H1 (cell line): ENCODE measurements around the gene RHOBTB1. TPM values are rescaled to one million over a fixed set of nuclear protein-coding genes. Genes with fewer than 3 reads are reported as not detected.

ENCODE experiments used
- BACH1 ChIP-seq: IDR thresholded peaks from 2 replicates; pipeline ENCODE4 v1.6.1; 2012; ENCODE audit warnings: low read length, improper control_type of control experiment
- CEBPB ChIP-seq: IDR thresholded peaks from 2 replicates; pipeline ENCODE4 v1.6.1; 2012; ENCODE audit warnings: low read depth, low read length
- EZH2 ChIP-seq: fragments of 200-600 bp; sonication (generic); IDR thresholded peaks from 2 replicates; pipeline ENCODE4 v1.7.1; 2012; ENCODE audit warnings: low read depth, mild to moderate bottlenecking, moderate library complexity, low read length, inconsistent platforms; ENCODE audit not compliant: severe bottlenecking
- GABPA ChIP-seq: IDR thresholded peaks from 2 replicates; pipeline ENCODE4 v1.6.1; 2011; ENCODE audit warnings: mild to moderate bottlenecking, low read length, moderate library complexity, borderline replicate concordance; ENCODE audit not compliant: insufficient read depth
- KDM4A ChIP-seq: IDR thresholded peaks from one replicate; pipeline ENCODE4 v1.7.1; 2012; ENCODE audit warnings: low read depth, mild to moderate bottlenecking, moderate library complexity, low read length, inconsistent platforms; ENCODE audit not compliant: severe bottlenecking
- PHF8 ChIP-seq: fragments of 200-600 bp; sonication (generic); conservative IDR thresholded peaks from 2 replicates; pipeline ENCODE4 v1.7.1; 2012; ENCODE audit warnings: low read depth, mild to moderate bottlenecking, inconsistent platforms, low read length, moderate library complexity
- POLR2A ChIP-seq, 2 experiments: IDR thresholded peaks; 1 replicate in 1 of 2; 2 replicates in 1 of 2; pipeline ENCODE4 v1.6.1; 2011; ENCODE audit warnings: low read depth in 2 of 2, low read length in 2 of 2, mild to moderate bottlenecking in 2 of 2; ENCODE audit errors: control extremely low read depth in 1 of 2
- SIN3A ChIP-seq, 2 experiments: IDR thresholded peaks in 1 of 2; conservative IDR thresholded peaks in 1 of 2; 2 replicates each; pipeline ENCODE4 v1.6.1; 2011 to 2012; ENCODE audit warnings: low read length in 2 of 2, improper control_type of control experiment in 1 of 2, low read depth in 1 of 2, mild to moderate bottlenecking in 1 of 2
- TAF1 ChIP-seq: IDR thresholded peaks from 2 replicates; pipeline ENCODE4 v1.6.1; 2011; ENCODE audit warnings: mild to moderate bottlenecking, low read depth, low read length
- polyA plus RNA-seq, 7 experiments: library from polyadenylated mRNA; depleted of rRNA in 3 of 7; stranded (reverse) in 5 of 7; unstranded in 2 of 7; fragments of >200 nt in 5 of 7; fragments of 200-250 nt in 2 of 7; gene quantifications; 1 replicate in 5 of 7; 2 replicates in 1 of 7; 4 replicates in 1 of 7; pipeline versions ENCODE4 v1.2.1 to v1.2.3, GENCODE V29; 2011 to 2013; ENCODE audit warnings: missing spikeins in 2 of 7, mixed read lengths in 2 of 7
- total RNA-seq: library from RNA; stranded (reverse); fragmentation: NEBNext Ultra II Directional; extraction: Animal tissue kit (Norgen Biotek cat#: 25700); gene quantifications from 2 replicates; pipeline ENCODE4 v1.2.1, GENCODE V29; 2021
- TF ChIP-seq, protein P1 (sequence below): IDR thresholded peaks from 2 replicates; pipeline ENCODE4 v1.6.1; 2012; ENCODE audit warnings: inconsistent platforms
- TF ChIP-seq, protein P2 (sequence below): IDR thresholded peaks from 2 replicates; pipeline ENCODE4 v1.6.1; 2012; ENCODE audit warnings: inconsistent platforms

The RHOBTB1 gene
- total and polyA plus RNA-seq, 2 of the 8 experiments (the other 6 are each of a cell fraction or from before 2014, with no cell fraction given): 6.1 to 7.4 TPM

DNA sequence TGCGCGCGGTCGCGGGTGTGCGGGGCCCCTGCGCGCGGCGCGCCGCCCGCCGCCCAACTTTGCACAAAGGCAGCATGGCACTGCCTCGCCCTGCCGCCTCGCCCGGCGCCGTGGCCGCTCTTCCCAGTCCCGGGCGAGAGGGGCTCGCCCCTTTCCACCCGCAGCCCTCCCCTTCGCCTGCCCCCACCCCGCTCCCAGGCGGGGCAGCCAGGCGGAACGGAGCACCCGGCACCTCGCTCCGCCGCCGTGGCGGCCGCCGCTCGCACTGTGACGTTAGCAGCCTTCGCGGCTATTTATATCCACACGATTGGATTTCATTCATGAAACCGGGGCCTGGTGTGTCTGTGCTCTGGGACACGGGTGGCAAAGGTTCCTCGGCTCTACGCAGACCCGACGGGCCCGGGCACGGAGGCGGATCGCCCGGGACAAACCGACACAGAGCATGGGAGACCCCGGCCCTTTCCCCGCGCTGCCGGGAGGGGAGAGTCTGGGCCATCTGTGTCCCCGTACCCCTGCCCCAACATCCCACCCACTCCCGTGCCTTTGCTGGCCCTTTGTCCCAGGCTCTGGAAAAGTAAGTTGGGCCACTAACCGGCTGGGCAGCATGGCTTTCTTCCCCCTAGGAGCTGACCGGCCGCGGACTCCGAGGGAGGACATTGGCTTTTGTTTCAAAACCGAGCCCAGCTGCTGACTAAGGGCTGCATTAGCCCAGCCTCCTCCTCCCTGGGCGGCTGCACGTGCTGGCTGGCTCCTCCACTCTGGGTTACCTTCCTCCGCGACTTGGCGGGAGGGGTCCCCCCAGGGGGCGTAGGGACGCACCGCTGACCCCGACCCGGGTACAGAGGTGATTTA lies at the start of gene RHOBTB1 (continued):
- TF ChIP-seq, protein P1, sequence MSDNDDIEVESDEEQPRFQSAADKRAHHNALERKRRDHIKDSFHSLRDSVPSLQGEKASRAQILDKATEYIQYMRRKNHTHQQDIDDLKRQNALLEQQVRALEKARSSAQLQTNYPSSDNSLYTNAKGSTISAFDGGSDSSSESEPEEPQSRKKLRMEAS: peak; percentile 96
- TF ChIP-seq BACH1: no peak
- TF ChIP-seq POLR2A (IDR thresholded peaks at IDR 0.05; ENCODE audit: control extremely low read depth in 1 of 2, low read depth in 2 of 2, low read length in 2 of 2): peak; percentile 47 to 62; a peak in 2 of 3 replicates
- peak; percentile 31 for TF ChIP-seq KDM4A
- peak; percentile 74 for TF ChIP-seq PHF8
- TF ChIP-seq, protein P2, sequence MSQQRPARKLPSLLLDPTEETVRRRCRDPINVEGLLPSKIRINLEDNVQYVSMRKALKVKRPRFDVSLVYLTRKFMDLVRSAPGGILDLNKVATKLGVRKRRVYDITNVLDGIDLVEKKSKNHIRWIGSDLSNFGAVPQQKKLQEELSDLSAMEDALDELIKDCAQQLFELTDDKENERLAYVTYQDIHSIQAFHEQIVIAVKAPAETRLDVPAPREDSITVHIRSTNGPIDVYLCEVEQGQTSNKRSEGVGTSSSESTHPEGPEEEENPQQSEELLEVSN: peak; percentile 83
- TF ChIP-seq EZH2: peak; percentile 23
- no peak for TF ChIP-seq GABPA
- peak; percentile 67 for TF ChIP-seq TAF1
- no peak for TF ChIP-seq CEBPB
- 0 out of 4 replicates have a peak, but pooled peaks of 1 of the 2 experiments have one; percentile 3 for TF ChIP-seq SIN3A (conservative IDR thresholded peaks at IDR 0.05 in 1 of 2, IDR thresholded peaks at IDR 0.05 in 1 of 2; ENCODE audit: low read depth in 1 of 2, low read length in 2 of 2)
- TF ChIP-seq, all 59 proteins: peak for 13
